Activated T-helper 1 cell treated with anti-CD3 and anti-CD28 coated beads, Interleukin-2, amount 50 U/mL, for 16 hours (primary cell): ENCODE results near the gene TTI1.

Source experiments
- DNase-seq, 2 donors: peaks; one replicate each; pipeline ENCODE4 v3.0.0-alpha.2; 2020; ENCODE audit warnings: low read depth in 1 of 2, low spot score in 1 of 2

Gene TTI1

DNA sequence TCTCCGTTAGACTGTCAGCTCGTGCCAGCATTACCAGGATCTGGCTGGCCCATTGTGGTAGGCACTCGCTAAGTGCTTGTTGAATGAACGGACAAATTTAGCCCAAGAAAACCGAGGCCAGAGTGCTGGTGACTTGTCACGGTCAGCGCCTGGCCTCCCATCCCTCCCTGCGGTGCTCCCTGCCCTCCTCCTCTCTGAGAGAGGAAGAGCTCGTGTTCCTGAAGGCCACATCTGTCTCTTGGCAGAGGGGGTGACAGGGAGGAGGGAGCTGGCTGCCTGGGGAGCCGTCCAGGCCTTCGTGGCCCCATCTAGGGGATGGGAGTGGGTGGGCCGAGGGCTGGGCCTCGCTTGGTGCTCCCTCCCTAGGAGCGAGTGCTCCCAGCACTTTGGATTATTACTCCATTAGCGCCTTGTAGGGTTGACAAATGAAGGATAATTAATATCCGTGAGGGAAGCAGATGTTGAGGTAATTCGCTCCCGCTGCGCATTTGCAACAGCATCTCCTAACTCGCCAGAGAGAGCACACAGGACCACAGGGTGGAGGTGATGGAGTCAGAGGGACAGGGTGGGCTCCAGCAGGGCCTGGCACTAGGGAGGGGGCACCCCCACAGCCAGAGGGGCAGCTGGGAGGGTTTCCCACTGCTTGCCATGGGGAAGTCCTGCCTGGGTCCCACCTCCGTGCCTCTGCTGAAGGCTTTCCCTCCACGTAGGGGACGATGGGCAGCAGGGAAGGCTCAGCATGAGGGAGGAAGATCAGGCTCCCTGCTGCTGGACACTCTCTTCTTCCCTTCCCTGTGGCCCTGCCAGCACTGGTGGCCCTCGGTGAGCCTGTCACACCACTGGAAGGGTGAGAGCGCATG, 93.3 kb downstream of the TTI1 start:
- no peak for DNase-seq

DNA sequence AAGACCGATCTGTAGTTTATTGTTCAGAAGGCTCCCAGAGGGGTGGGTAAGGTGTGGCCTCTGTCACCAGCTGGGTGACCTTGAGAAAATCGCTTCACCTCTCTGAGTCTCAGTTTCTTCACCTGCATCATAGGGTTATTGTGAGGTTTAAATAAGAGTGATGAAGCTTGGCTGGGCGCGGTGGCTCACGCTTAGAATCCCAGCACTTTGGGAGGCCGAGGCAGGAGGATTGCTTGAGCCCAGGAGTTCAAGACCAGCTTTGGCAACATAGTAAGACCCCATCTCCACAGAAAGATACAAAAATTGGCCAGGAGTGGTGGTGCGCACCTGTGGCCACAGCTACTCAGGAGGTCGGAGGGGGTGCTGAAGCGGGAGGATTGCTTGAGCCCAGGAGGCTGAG, 94.3 kb downstream of the TTI1 start:
- DNase-seq: no peak

DNA sequence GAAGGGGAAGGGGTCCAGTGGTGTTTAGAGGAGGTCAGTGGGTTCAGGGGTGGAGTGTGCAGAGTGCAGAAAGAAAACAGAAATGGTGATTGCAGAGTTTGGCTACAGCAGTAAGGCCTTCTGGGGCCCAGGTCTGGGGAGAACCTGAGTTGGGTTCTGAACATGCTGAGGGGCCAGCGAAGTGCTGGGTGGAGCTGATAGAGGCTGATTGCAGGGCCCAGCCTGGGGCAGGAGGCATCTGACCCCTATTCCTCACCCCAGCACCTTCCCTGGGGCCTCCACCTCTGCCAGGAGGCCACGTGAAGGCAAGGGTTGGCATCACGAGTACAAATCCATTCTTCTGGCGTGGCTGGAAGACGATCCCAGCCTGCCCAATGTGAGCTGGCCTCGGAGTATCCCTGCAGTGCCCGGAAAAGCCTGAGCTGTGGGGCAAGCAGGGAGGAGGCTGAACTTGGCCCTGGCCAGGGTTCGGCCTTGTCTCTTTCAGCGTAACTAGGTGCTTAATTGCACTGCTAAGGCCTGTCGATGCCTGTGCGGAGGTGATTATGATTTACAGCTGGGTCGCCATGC, 95.0 kb downstream of the TTI1 start:
- no peak for DNase-seq

- no peak for DNase-seq
These were observed 95.6 kb downstream of the TTI1 start for GRCh38 chr20:37937686-37938085.

GRCh38 chr20:37936451-37936850, 96.8 kb downstream of the TTI1 start:
- DNase-seq: no peak

DNA sequence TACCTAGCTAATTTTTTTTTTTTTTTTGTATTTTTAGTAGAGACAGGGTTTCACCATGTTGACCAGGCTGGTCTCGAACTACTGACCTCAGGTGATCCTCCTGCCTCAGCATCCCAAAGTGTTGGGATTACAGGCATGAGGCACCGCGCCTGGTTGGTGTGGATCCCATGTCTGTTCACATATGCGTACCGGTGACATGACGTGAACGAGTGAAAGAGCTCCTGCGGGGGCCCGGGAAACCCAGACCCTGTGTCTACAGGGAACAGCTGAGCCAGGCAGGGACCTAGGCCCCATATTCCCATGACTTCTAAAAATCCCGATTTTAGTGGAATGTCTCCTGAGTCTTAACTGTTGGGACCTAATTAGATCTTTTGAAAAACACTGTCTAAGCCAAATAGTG, 97.2 kb downstream of the TTI1 start:
- DNase-seq: no peak

GRCh38 chr20:37935435-37935834, 97.8 kb downstream of the TTI1 start:
- no peak for DNase-seq

- no peak for DNase-seq
These were observed 98.5 kb downstream of the TTI1 start for GRCh38 chr20:37934634-37935375.

GRCh38 chr20:37933786-37934633, 99.2 kb downstream of the TTI1 start:
- DNase-seq: no peak
